D721Med (cell line): ENCODE measurements around the gene ATP6V0B.

Experiments used
- DNase-seq: peaks from one replicate; pipeline ENCODE4 v3.0.0; 2011; ENCODE audit warnings: low spot score; ENCODE audit not compliant: insufficient read length
- FAIRE-seq: peaks from 2 replicates; lab custom pipeline; 2011; peaks lifted over from hg19 to GRCh38; lab: Jason Lieb, UNC
- TF ChIP-seq, protein P1 (sequence below): IDR thresholded peaks from 2 replicates; pipeline ENCODE4 v1.5.1; 2012; ENCODE audit warnings: mild to moderate bottlenecking, control low read depth; ENCODE audit not compliant: insufficient read depth; ENCODE audit errors: missing control alignments

Gene ATP6V0B

DNA sequence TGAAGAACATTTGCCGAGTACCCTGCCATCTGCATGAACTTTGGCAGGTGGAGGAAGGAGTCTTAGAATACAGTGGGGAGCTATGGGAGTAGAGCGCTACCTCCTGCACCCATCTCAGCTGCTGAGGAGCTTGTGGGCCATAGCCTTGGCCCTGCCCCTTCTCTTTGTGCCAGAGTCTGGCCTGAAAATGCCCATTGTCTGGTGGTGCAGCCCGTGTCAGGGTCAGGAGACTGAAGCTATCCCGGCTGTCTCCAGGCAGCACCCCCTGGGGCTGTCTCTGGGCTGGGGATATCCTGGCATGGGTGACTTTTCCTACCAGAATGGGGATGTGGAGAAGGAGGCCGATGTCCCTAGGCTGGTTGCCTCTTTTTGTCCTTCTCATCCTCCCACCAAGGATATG is 20.7 kb upstream of the ATP6V0B start:
- DNase-seq (no peak), FAIRE-seq (no peak)
- TF ChIP-seq, protein P1, sequence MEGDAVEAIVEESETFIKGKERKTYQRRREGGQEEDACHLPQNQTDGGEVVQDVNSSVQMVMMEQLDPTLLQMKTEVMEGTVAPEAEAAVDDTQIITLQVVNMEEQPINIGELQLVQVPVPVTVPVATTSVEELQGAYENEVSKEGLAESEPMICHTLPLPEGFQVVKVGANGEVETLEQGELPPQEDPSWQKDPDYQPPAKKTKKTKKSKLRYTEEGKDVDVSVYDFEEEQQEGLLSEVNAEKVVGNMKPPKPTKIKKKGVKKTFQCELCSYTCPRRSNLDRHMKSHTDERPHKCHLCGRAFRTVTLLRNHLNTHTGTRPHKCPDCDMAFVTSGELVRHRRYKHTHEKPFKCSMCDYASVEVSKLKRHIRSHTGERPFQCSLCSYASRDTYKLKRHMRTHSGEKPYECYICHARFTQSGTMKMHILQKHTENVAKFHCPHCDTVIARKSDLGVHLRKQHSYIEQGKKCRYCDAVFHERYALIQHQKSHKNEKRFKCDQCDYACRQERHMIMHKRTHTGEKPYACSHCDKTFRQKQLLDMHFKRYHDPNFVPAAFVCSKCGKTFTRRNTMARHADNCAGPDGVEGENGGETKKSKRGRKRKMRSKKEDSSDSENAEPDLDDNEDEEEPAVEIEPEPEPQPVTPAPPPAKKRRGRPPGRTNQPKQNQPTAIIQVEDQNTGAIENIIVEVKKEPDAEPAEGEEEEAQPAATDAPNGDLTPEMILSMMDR: no peak

DNA sequence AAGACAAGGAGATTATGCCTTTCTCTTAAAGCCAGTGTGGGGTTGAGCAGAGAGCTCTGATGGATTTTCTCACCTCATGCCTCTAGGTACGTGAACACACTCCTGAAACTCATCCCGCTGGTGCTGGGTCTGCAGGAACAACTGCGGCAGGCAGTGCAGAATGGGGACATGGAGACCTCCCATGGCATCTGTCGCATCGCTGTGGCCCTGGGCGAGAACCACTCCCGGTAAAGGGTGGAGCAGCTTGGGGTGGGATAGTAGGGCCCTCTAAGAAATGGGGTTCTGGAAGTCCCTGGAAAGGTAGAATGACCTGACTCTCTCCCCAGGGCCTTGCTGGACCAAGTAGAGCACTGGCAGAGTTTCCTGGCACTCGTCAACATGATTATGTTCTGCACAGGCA is 18.5 kb upstream of the ATP6V0B start:
- no peak for DNase-seq
- no peak for FAIRE-seq
- TF ChIP-seq, protein P1: no peak

DNA sequence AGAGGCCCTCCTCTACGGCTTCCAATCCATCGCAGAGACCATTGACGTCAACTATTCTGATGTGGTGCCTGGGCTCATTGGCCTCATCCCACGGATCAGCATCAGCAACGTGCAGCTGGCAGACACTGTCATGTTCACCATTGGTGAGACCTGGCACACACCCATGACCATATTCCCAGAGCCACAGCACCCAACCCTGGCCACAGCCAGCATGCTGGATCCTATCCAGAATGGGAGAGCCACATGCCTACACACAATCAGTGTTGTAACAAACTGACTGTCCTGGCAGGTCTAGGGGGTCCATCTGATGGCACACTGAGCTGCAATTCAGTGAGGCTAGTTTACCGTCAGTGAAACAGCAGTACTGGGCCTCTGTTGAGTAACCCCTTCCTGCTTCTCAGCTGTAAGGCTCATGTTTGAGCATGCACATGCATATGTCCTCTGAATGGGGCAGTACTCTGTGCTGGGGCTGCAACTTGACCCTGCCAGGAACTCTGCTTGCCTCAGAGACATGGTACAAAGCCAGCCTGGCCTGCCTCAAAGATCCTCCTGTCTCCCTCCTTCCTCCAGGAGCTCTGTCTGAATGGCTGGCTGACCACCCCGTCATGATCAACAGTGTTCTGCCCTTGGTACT is 17.2 kb upstream of the ATP6V0B start:
- FAIRE-seq (no peak), DNase-seq (no peak)
- TF ChIP-seq, protein P1: no peak

DNA sequence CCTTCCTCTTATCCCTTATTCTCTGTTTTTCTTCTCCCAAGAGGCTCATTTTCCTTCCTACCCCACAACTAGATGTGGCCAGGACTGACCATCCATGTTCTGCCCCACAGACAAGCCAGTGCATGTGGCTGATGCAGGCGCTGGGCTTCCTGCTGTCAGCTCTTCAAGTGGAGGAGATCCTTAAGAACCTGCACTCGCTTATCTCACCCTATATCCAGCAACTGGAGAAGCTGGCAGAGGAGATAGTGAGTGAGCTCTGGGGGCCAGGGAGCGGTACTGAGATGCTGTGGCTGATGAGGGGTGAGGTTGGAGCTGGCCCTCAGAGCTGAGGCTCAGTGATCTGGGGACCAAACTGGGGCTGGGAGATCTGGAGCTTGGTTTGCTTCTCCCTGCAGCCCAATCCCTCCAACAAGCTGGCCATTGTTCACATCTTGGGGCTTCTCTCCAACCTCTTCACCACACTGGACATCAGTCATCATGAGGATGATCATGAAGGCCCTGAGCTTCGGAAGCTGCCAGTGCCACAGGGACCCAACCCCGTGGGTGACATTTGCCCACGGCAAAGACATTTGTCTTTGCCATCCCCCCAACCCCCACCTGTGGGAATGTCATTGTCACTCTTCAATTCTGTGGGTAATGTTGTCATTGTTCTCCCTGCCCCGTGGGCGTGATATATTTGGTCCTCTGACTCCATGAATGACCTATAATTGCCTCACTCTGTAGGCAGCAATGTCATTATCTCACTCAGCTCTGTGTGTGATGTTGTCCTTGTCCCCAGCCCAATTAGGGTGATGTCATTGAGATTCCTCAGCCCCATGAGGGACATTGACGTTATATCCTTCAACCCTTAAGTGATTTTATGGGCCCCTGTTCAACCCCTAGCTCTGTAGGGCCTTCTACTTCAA is 16.2 kb upstream of the ATP6V0B start:
- no peak for DNase-seq
- no peak for FAIRE-seq
- TF ChIP-seq, protein P1: no peak

DNA sequence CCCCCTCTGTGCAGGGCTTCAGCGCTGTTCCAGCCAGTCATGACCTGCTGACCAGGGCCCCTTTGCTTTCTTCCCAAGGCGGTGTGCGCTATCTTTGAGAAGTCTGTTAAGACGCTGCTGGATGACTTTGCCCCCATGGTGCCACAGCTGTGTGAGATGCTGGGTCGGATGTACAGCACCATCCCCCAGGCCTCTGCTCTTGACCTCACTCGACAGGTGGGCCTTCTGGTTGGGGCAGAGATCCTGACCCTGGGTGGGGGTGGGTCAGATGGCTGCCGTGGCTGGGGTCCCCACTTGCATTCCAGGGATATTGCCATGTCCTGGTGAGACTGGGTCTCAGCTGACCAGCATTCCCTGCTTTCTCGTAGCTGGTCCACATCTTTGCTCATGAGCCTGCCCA is 14.0 kb upstream of the ATP6V0B start:
- TF ChIP-seq, protein P1: no peak
- DNase-seq (no peak), FAIRE-seq (no peak)

DNA sequence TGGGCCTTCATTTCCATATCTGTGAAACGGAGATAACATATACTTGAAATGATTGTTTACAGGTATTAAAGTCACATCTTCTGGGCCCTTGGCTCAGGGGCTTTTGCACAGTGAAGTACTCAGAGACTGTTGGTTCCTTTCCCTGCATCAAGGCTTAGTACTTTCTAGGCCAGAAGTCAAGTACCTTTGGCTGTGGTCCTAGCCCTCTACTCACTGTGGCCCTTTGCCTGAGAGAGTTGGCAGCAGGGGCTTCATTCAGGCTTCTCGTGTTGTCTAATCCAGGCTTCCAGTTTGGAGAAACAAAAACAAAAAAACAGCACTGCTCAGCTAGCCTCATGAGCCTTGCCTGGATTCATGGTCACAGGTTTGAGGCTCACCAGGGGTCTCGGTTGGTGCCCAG is 13.1 kb upstream of the ATP6V0B start:
- no peak for DNase-seq
- TF ChIP-seq, protein P1: no peak
- FAIRE-seq: no peak

DNA sequence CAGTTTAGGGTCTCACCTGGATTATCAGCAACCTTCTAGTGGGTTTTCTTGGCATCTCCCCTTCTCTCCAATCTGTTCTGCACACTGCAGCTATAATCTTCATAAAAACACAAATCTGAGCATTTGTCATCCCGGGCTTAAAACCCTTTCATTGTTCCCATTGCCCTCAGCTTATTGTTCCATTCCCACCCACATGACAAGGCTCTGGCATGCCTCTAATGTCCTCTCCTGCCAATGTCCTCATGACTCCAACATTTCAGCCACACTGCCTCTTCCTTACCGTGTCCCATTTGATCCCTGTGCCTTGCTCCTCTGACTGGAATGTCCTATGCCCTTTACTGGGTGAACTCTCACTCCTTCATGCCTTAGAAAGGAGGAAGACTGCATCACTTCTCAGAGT is 12.4 kb upstream of the ATP6V0B start:
- DNase-seq (no peak), FAIRE-seq (no peak)
- TF ChIP-seq, protein P1: no peak
